ENCODE data around the gene TRAF1. TPM values are rescaled to one million over a fixed set of nuclear protein-coding genes. Genes with fewer than 3 reads are reported as not detected.

The TRAF1 gene
- total and polyA plus RNA-seq, 10 of the 15 experiments (the other 5 are each of a cell fraction or from before 2014, with no cell fraction given): 13.8 to 163 (median 128) TPM

DNA sequence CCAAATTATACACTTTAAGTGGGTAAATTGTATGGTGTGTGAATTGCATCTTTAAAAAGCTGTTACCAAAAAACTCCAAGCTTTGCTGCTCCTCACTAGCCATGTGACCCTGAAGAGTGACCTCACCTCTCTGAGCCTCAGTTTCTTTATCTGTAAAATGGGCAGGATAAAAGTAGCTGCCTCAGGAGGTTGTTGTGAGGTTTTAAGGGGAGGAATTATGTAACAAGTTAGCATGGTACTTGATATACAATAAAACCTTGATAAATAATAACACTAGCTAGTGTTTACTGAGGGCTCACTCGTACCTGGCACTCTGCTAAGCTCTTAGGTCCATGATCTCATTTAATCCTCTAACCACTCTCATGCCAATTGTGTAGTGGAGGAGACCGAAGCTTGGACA lies 30.6 kb downstream of the TRAF1 start:
- in situ Hi-C loops (cut with MboI) (no loop called here), intact Hi-C loops (cut with micrococcal nuclease; ENCODE audit: unreplicated experiment) (no loop called here)
- Histone ChIP-seq H3K9ac (ENCODE audit: control insufficient read depth, insufficient read depth, low read length) (no peak overlapping the region), H3K4me2 (ENCODE audit: control insufficient read depth, insufficient read depth) (no peak overlapping the region), H3K36me3 (ENCODE audit: control insufficient read depth in 2 of 2, insufficient read depth in 2 of 2, low read length in 1 of 2) (peaks cover 0 to 2% of the 10 kb centered on the region in 2 experiments; a peak in 1 of 4 replicates), H3K27me3 (replicated peaks in 1 of 2; ENCODE audit: control insufficient read depth in 2 of 2, insufficient read depth in 2 of 2, low read length in 1 of 2) (no peaks in the 10 kb centered on the region), H2AFZ (ENCODE audit: control insufficient read depth, low read depth, low read length) (no peak overlapping the region), H3K79me2 (ENCODE audit: control insufficient read depth, insufficient read depth, low read length) (no peaks in the 10 kb centered on the region), H3K27ac (ENCODE audit: control insufficient read depth, insufficient read depth) (no peak overlapping the region), H4K20me1 (ENCODE audit: control insufficient read depth, insufficient read depth) (no peaks in the 10 kb centered on the region), H3K4me3 (no peak overlapping the region), H3K9me3 (replicated peaks; ENCODE audit: control insufficient read depth, insufficient read depth, low read length) (no peaks in the 10 kb centered on the region), H3K4me1 (ENCODE audit: control insufficient read depth, insufficient read depth, low read length) (peaks cover 59% of the 10 kb centered on the region)
- SMC1A ChIA-PET (ENCODE audit: uncharacterized antibody, unreplicated experiment): interaction anchor here (0.7 to 23.6 kb wide), 6 partner anchors 11 to 140 kb away, joined by 4 to 522 read pairs (median 10); partner anchors contain the start of gene TRAF1
- RAD21 ChIA-PET (ENCODE audit: unreplicated experiment): interaction anchor here (0.8 to 8.7 kb wide), 12 partner anchors 8 to 140 kb away, joined by 3 to 104 read pairs (median 7); partner anchors contain the start of genes FBXW2 and TRAF1
- CTCF ChIA-PET: interaction anchor here (0.6 to 2.3 kb wide), 11 partner anchors 15 to 141 kb away, joined by 3 to 8 read pairs (median 3); partner anchors contain the start of gene PHF19
- ATAC-seq: no peak
- DNase-seq (ENCODE audit: low read depth, low spot score): no peak
- POLR2A ChIA-PET: interaction anchor here (0.6 to 15.6 kb wide), 11 partner anchors 9 to 117 kb away, joined by 3 to 383 read pairs (median 5); partner anchors contain the start of genes FBXW2, PHF19 and TRAF1
- 77% methylated on average over 2 of the region's 2 CpGs for WGBS (ENCODE audit: insufficient coverage, insufficient replicate concordance, low lambda C conversion rate, missing lambda C conversion rate)
- no peak for FAIRE-seq
- BruUV-seq (replicated peaks): no TSS peak
- TF ChIP-seq GABPA (IDR thresholded peaks at IDR 0.05; ENCODE audit: low read depth) (no peak), POLR2AphosphoS5 (IDR thresholded peaks at IDR 0.05; ENCODE audit: low read length) (peak; percentile 51), MYB (IDR thresholded peaks at IDR 0.05; ENCODE audit: borderline replicate concordance, low read depth, low read length) (no peak), SREBF1 (IDR thresholded peaks at IDR 0.05; ENCODE audit: low read length) (no peak), USF2 (IDR thresholded peaks at IDR 0.05; ENCODE audit: borderline replicate concordance, low read depth, low read length) (no peak), POU2F2 (IDR thresholded peaks at IDR 0.05; ENCODE audit: borderline replicate concordance, low read depth, low read length) (peak; percentile 37; the same call in 1 of the 3 replicates), SP1 (IDR thresholded peaks at IDR 0.05; ENCODE audit: low read depth, low read length) (no peak), SUPT20H (IDR thresholded peaks at IDR 0.05; ENCODE audit: borderline replicate concordance, control insufficient read depth, low read depth, low read length) (no peak), RELB (IDR thresholded peaks at IDR 0.05; ENCODE audit: low read depth) (no peak), ZZZ3 (IDR thresholded peaks at IDR 0.05; ENCODE audit: control insufficient read depth, insufficient read length, low read depth) (no peak)
- TF ChIP-seq, protein P1, sequence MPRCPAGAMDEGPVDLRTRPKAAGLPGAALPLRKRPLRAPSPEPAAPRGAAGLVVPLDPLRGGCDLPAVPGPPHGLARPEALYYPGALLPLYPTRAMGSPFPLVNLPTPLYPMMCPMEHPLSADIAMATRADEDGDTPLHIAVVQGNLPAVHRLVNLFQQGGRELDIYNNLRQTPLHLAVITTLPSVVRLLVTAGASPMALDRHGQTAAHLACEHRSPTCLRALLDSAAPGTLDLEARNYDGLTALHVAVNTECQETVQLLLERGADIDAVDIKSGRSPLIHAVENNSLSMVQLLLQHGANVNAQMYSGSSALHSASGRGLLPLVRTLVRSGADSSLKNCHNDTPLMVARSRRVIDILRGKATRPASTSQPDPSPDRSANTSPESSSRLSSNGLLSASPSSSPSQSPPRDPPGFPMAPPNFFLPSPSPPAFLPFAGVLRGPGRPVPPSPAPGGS (IDR thresholded peaks at IDR 0.05; ENCODE audit: borderline replicate concordance, insufficient read depth, low read depth, low read length, poor library complexity, severe bottlenecking): peak; percentile 16
- TF ChIP-seq, protein P2, sequence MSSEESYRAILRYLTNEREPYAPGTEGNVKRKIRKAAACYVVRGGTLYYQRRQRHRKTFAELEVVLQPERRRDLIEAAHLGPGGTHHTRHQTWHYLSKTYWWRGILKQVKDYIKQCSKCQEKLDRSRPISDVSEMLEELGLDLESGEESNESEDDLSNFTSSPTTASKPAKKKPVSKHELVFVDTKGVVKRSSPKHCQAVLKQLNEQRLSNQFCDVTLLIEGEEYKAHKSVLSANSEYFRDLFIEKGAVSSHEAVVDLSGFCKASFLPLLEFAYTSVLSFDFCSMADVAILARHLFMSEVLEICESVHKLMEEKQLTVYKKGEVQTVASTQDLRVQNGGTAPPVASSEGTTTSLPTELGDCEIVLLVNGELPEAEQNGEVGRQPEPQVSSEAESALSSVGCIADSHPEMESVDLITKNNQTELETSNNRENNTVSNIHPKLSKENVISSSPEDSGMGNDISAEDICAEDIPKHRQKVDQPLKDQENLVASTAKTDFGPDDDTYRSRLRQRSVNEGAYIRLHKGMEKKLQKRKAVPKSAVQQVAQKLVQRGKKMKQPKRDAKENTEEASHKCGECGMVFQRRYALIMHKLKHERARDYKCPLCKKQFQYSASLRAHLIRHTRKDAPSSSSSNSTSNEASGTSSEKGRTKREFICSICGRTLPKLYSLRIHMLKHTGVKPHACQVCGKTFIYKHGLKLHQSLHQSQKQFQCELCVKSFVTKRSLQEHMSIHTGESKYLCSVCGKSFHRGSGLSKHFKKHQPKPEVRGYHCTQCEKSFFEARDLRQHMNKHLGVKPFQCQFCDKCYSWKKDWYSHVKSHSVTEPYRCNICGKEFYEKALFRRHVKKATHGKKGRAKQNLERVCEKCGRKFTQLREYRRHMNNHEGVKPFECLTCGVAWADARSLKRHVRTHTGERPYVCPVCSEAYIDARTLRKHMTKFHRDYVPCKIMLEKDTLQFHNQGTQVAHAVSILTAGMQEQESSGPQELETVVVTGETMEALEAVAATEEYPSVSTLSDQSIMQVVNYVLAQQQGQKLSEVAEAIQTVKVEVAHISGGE (CRISPR knock-in tag; IDR thresholded peaks at IDR 0.05): peak; percentile 39; the same call in 1 of the 2 replicates
